ENCODE measurements around the gene CARD14.
A peak's percentile ranks its signal among the peaks of the same experiment; 100 is the strongest.
"Not testable (repeated sequence)": the region's sequence is repeated elsewhere in the genome, so short reads cannot be mapped to it uniquely, and the experiment has no call there.

Gene CARD14

DNA sequence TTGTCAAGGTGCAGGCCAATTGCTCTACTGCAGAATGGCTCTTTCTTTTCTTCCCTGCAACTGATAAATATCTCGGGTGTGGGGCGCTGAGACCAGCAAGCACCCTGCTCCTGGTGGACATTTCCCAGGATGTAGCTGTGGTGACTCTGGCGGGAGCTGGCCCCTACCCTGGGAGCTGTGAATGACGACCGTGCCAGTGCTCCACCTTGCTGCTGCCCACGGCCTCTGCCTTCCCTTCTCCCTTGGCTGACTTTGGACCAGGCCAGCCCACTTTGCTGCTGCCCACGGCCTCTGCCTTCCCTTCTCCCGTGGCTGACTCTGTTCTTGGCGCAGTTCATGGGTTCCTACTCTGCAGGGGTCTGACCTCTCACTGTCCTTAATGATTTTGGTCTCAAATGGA is 16.1 kb downstream of the CARD14 start:
- DNase-seq (ENCODE audit: low read depth): no peak

DNA sequence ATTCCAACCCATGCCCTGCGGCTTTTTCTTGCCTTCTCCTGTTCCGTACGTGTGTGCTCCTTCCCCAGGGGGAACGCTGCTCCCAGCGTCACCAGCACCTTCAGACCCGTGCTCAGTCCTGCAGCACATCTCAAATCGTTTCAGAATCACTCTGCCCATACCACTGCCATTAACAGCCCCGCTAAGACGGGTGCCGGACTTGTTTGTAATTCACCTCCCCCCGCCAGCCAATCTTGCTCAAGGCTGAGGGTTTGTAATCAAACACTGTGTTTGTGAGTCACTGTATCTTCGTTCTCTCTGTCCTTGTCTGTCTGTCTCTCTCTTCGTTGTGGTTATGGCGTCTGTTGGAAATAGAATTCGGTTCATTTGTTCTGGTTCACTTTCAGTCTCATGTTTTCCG is 17.3 kb downstream of the CARD14 start:
- DNase-seq (ENCODE audit: low read depth): peak; percentile 14

GRCh38 chr17:80187515-80187941 is 17.7 kb downstream of the CARD14 start:
- no peak for DNase-seq (ENCODE audit: low read depth)

- DNase-seq (ENCODE audit: low read depth): no peak
Measured at GRCh38 chr17:80189611-80190010, 19.8 kb downstream of the CARD14 start.

GRCh38 chr17:80190716-80191115 is 20.9 kb downstream of the CARD14 start:
- DNase-seq (ENCODE audit: low read depth): no peak

- no peak for DNase-seq (ENCODE audit: low read depth)
Measured at GRCh38 chr17:80191192-80191591, 21.4 kb downstream of the CARD14 start.

DNA sequence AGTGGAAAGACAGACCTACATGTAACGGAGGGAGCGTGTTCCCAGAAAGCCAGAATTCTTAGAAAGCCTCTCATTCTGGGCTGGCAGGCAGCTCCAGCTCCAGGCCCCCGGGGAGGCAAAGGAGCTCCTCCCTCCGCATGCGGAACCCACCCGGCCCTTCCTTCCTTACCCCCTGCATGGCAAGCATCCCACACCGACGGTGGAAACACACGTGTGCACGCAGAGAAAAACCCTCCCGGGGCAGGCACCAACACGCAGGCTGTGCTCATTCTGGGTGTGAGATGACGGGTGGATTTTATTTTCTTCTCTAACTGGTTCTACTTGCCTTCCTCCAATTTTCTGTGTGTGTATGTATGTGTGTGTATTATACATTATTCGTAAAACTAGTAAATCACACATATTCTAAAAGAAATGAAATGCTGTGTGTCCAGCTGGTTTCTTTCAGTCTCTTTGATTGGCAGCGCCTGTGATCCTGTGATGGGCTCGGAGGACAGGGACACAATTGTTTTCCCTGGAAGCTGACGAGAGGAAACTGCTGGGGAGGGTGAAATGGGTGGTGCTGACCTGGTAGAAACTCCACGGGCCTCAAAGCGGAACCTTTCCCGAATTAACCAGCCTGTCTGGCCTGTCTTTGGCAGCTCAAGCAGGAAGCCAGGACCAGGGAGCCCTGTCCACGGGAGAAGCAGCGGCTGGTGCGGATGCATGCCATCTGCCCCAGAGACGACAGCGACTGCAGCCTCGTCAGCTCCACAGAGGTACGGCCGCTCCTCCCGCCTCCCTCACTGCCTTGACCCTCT is 22.2 kb downstream of the CARD14 start:
- DNase-seq (ENCODE audit: low read depth): no peak

DNA sequence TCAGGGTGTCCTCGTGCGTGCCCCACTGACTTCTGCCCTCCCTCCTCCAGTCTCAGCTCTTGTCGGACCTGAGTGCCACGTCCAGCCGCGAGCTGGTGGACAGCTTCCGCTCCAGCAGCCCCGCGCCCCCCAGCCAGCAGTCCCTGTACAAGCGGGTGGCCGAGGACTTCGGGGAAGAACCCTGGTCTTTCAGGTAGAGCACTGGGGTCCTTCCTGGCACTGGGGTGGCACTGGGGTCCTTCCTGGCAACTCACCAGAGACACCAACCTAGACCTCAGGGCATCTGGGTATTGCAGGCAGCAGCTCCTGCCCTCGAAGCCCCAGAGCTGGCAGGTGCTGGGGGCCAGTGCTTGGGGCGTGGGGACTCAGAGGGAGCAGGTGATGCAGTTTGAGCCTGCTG is 25.3 kb downstream of the CARD14 start:
- no peak for DNase-seq (ENCODE audit: low read depth)

DNA sequence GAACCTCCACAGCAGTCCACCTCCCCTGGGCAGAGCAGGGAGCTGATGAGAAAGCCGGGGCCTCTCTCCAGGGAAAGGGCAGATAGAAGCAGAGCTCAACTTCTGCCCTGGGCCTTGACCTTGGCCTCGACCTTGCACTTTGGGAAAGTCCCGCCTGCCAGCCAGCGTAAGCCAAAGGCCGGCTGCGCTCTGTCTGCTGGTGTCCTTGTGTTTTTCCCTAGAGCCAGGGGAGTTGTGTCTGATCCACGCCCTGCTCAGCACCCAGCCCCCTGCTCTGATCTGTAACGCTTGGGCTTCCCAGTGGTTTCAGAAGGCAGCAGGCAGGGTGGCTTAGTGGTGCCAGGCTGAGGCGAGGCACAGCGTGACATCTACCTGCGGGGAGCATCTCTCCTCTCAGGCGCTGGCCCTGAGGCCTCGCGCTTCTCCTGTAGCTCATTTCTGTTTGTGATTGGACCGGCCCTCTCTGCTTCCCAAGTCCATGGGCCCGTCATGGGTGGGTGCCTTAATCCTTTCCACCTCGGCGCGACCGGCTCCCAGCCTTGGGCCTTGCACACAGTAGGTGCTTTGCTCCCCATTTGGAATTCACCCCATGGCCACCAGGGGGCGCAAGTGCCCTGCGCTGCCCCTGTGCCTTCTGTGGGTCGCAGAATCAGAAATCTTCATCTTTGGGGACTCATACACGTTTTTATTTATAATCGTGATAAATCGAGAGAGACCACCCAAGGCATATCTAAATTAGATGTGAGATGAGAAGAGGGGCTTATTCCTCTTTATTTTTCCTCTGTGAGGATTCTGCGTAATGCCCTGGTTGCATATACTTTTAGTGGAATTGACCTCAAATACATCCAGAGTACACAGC is 26.1 kb downstream of the CARD14 start:
- peak; percentile 47 for DNase-seq (ENCODE audit: low read depth)

- DNase-seq (ENCODE audit: low read depth): no peak
Measured at GRCh38 chr17:80196652-80197051, 26.8 kb downstream of the CARD14 start.

GRCh38 chr17:80198144-80198661 is 28.4 kb downstream of the CARD14 start:
- peak; percentile 14 for DNase-seq (ENCODE audit: low read depth)

GRCh38 chr17:80199295-80199694 is 29.5 kb downstream of the CARD14 start:
- not testable (repeated sequence) for DNase-seq (ENCODE audit: low read depth)

- no peak for DNase-seq (ENCODE audit: low read depth)
Measured at GRCh38 chr17:80201446-80201845, 31.6 kb downstream of the CARD14 start.

- no peak for DNase-seq (ENCODE audit: low read depth)
Measured at GRCh38 chr17:80202197-80202596, 32.4 kb downstream of the CARD14 start.

DNA sequence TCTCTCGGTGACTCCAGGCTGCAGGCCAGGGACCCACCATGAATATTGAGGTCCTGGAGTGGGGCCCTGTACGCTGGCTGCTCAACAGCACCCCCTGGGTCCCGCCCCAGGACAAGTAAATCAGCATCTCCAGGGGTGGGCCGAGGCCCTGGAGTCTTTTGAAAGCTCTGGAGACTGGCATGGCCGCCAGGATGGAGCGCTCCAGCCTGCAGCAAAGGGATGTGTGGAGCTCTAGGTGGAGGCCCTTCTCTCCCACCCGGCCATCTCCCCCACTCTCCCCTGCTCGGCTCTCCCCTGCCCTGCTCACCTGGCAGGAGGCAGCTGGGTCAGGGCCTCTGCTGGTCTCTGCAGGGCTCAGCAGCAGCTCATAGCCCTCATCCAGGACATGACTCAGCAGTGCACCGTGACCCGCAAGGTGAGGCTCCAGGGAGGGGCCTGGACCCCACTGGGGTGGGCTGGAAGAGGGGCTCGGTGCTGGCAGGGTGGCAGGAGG is 33.7 kb downstream of the CARD14 start:
- no peak for DNase-seq (ENCODE audit: low read depth)

DNA sequence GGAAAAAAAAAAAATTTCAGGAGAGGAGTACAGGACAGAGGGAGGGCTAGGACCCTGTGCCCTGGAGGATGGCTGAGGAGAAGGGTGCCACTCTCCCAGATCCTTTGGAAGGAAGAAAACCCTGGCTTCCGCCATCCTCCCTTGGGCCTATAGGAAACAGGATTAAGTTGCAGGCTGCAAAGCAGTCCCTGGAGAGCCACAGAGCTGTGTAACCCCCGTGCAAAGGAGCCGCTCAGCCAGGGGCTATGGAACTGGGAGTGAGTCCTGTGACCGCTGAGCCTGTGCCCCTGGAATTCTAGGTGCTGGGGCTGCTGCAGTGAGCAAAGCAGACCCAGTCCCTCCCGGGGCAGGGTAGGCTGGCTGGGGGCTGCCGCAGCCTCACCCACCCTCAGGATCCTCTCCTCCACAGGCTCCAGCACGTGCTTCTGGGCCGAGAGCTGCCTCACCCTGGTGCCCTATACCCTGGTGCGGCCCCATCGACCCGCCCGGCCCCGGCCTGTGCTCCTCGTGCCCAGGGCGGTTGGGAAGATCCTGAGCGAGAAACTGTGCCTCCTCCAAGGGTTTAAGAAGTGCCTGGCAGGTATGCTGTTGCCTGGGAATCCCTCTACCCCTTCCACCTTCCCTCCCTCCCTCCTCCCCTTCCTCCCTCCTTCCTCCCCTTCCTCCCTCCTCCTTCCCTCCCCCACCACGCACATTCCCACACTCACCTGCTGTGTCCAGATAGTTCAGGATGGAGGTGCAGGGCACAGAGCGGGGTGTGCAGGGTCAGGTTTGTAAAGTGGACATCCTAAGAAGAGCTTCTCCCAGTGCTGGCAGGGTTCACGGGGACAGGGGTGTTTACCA is 35.0 kb downstream of the CARD14 start:
- DNase-seq (ENCODE audit: low read depth): no peak

GRCh38 chr17:80205811-80206210 is 36.0 kb downstream of the CARD14 start:
- no peak for DNase-seq (ENCODE audit: low read depth)

DNA sequence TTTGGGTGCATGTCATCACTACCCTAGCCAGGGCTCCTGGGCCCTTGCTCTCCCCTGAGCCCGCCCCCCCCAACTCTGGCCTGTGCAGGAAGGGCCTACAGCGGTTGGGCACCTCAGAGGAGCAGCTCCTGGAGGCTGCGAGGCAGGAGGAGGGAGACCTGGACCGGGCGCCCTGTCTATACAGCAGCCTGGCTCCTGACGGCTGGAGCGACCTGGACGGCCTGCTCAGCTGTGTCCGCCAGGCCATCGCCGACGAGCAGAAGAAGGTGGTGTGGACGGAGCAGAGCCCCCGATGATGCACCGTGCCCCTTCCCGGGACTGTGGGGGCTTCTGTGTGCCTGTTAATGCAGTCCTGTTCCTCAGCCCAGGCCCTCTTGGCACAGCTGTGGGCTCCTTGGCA is 38.2 kb downstream of the CARD14 start:
- DNase-seq (ENCODE audit: low read depth): no peak

- DNase-seq (ENCODE audit: low read depth): no peak
Measured at GRCh38 chr17:80209765-80210164, 39.9 kb downstream of the CARD14 start.

GRCh38 chr17:80210348-80211108 is 40.7 kb downstream of the CARD14 start:
- no peak for DNase-seq (ENCODE audit: low read depth)

GRCh38 chr17:80212109-80212508 is 42.3 kb downstream of the CARD14 start:
- no peak for DNase-seq (ENCODE audit: low read depth)
